Measurements from ENCODE around the gene CHCHD4. TPM values are rescaled to one million over a fixed set of nuclear protein-coding genes. Genes with fewer than 3 reads are reported as not detected.

Gene CHCHD4
- total and polyA plus RNA-seq, 2 experiments from 2014 or later: 16.0 to 31.0 TPM

- Histone ChIP-seq H3K4me3 (no peak overlapping the region), H3K27ac (no peak overlapping the region), H3K36me3 (peaks cover 21% of the 10 kb centered on the region), H3K9me3 (ENCODE audit: low read depth) (no peaks in the 10 kb centered on the region), H3K4me1 (ENCODE audit: low read depth) (peaks cover 6% of the 10 kb centered on the region), H3K27me3 (no peaks in the 10 kb centered on the region)
- no peak for DNase-seq (ENCODE audit: low read depth in 1 of 2, low spot score in 1 of 2)
- no peak for TF ChIP-seq CTCF (IDR thresholded peaks at IDR 0.05; ENCODE audit: low read depth, low read length)
Observed at GRCh38 chr3:14126887-14127505, 2.3 kb upstream of the CHCHD4 start.

- Histone ChIP-seq H3K36me3 (peaks cover 17% of the 10 kb centered on the region), H3K4me3 (peak overlapping the region; percentile 97), H3K27ac (peak overlapping the region; percentile 83), H3K4me1 (ENCODE audit: low read depth) (peaks cover 6% of the 10 kb centered on the region), H3K9me3 (ENCODE audit: low read depth) (no peaks in the 10 kb centered on the region), H3K27me3 (no peaks in the 10 kb centered on the region)
- DNase-seq (ENCODE audit: low read depth in 1 of 2, low spot score in 1 of 2): no peak
- no peak for TF ChIP-seq CTCF (IDR thresholded peaks at IDR 0.05; ENCODE audit: low read depth, low read length)
Observed at GRCh38 chr3:14126017-14126886, 1.6 kb upstream of the CHCHD4 start.

- peak; percentile 88 to 95 for DNase-seq (ENCODE audit: low read depth in 1 of 2, low spot score in 1 of 2)
Observed at GRCh38 chr3:14125193-14126016, 735 bp upstream of the CHCHD4 start.

GRCh38 chr3:14124223-14124614 is 451 bp downstream of the CHCHD4 start:
- peak overlapping the region; percentile 97 for H3K4me3 ChIP-seq
- peak overlapping the region; percentile 84 for H3K27ac ChIP-seq
- peak; percentile 66 to 68 for DNase-seq (ENCODE audit: low read depth in 1 of 2, low spot score in 1 of 2)
- H3K9me3 ChIP-seq (ENCODE audit: low read depth): no peaks in the 10 kb centered on the region
- H3K4me1 ChIP-seq (ENCODE audit: low read depth): peaks cover 6% of the 10 kb centered on the region
- TF ChIP-seq CTCF (IDR thresholded peaks at IDR 0.05; ENCODE audit: low read depth, low read length): no peak
- H3K27me3 ChIP-seq: no peaks in the 10 kb centered on the region
- H3K36me3 ChIP-seq: peaks cover 2% of the 10 kb centered on the region

More at GRCh38 chr3:14125193-14126016, 735 bp upstream of the CHCHD4 start:
- Histone ChIP-seq H3K27ac (peak overlapping the region; percentile 83), H3K27me3 (no peaks in the 10 kb centered on the region), H3K9me3 (ENCODE audit: low read depth) (no peaks in the 10 kb centered on the region), H3K4me3 (peak overlapping the region; percentile 97), H3K4me1 (ENCODE audit: low read depth) (peaks cover 6% of the 10 kb centered on the region), H3K36me3 (peaks cover 9% of the 10 kb centered on the region)
- peak; percentile 18 for TF ChIP-seq CTCF (IDR thresholded peaks at IDR 0.05; ENCODE audit: low read depth, low read length)

All from cardiac muscle cell (in vitro differentiated cells and primary cell).